HCT116 (cell line): ENCODE measurements around the gene SLC35F1.

Experiments
- ATF3 ChIP-seq: IDR thresholded peaks from 2 replicates; pipeline ENCODE4 v1.6.1; 2012
- CTCF ChIP-seq, 3 experiments: fragments of 200-600 bp in 1 of 3; sonication (generic) in 1 of 3; IDR thresholded peaks in 2 of 3; conservative IDR thresholded peaks in 1 of 3; 2 replicates each; pipeline ENCODE4 v1.5.1; 2012 to 2017; ENCODE audit warnings: low read depth in 2 of 3, low read length in 2 of 3, antibody characterized with exemption in 1 of 3, borderline replicate concordance in 1 of 3, control low read depth in 1 of 3, mild to moderate bottlenecking in 1 of 3, mixed read lengths in 1 of 3, mixed run types in 1 of 3, moderate library complexity in 1 of 3; ENCODE audit not compliant: insufficient read depth in 1 of 3
- ELF1 ChIP-seq: IDR thresholded peaks from 2 replicates; pipeline ENCODE4 v1.6.1; 2012; ENCODE audit warnings: low read depth, borderline replicate concordance
- EZH2 ChIP-seq: fragments of 200-600 bp; sonication (generic); IDR thresholded peaks from 2 replicates; pipeline ENCODE4 v1.6.1; 2017; ENCODE audit warnings: antibody characterized with exemption, mixed run types
- EZH2phosphoT487 ChIP-seq: fragments of 200-600 bp; IDR thresholded peaks from 2 replicates; pipeline ENCODE4 v1.6.1; 2018; ENCODE audit warnings: antibody characterized with exemption, borderline replicate concordance
- MAX ChIP-seq: IDR thresholded peaks from 2 replicates; pipeline ENCODE4 v1.6.1; 2012
- RAD21 ChIP-seq: IDR thresholded peaks from 2 replicates; pipeline ENCODE4 v1.6.1; 2012; ENCODE audit warnings: low read depth, mild to moderate bottlenecking
- SIN3A ChIP-seq: IDR thresholded peaks from 2 replicates; pipeline ENCODE4 v1.6.1; 2012; ENCODE audit warnings: low read depth
- ZFX ChIP-seq: fragments of 450-650 bp; IDR thresholded peaks from 2 replicates; pipeline ENCODE4 v1.6.1; 2017
- ZNF274 ChIP-seq: fragments of 200-500 bp; sonication (Bioruptor generic); IDR thresholded peaks from 2 replicates; pipeline ENCODE4 v1.6.1; 2014; ENCODE audit warnings: mild to moderate bottlenecking, low read depth, low read length, inconsistent platforms
- TF ChIP-seq, protein P1 (sequence below): IDR thresholded peaks from 2 replicates; pipeline ENCODE4 v1.6.1; 2011; ENCODE audit warnings: mild to moderate bottlenecking, low read length, moderate library complexity; ENCODE audit not compliant: insufficient replicate concordance; ENCODE audit errors: extremely low read depth

- TF ChIP-seq CTCF (IDR thresholded peaks at IDR 0.05 in 2 of 3, conservative IDR thresholded peaks at IDR 0.05 in 1 of 3; ENCODE audit: borderline replicate concordance in 1 of 3, insufficient read depth in 1 of 3, low read depth in 2 of 3, low read length in 2 of 3) (no peak), SIN3A (no peak), EZH2 (no peak), MAX (no peak), ATF3 (no peak), ZNF274 (no peak), EZH2phosphoT487 (no peak), ZFX (no peak), ELF1 (no peak), RAD21 (no peak)
- TF ChIP-seq, protein P1, sequence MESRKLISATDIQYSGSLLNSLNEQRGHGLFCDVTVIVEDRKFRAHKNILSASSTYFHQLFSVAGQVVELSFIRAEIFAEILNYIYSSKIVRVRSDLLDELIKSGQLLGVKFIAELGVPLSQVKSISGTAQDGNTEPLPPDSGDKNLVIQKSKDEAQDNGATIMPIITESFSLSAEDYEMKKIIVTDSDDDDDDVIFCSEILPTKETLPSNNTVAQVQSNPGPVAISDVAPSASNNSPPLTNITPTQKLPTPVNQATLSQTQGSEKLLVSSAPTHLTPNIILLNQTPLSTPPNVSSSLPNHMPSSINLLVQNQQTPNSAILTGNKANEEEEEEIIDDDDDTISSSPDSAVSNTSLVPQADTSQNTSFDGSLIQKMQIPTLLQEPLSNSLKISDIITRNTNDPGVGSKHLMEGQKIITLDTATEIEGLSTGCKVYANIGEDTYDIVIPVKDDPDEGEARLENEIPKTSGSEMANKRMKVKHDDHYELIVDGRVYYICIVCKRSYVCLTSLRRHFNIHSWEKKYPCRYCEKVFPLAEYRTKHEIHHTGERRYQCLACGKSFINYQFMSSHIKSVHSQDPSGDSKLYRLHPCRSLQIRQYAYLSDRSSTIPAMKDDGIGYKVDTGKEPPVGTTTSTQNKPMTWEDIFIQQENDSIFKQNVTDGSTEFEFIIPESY: no peak
Measured at GRCh38 chr6:118269659-118270058, 362.6 kb downstream of the SLC35F1 start.
